Glutamatergic neuron (in vitro differentiated cells): ENCODE results near the gene NMT2. TPM values are rescaled to one million over a fixed set of nuclear protein-coding genes. Genes with fewer than 3 reads are reported as not detected.

ENCODE experiments used
- DNase-seq: peaks from one replicate; pipeline ENCODE4 v3.0.0; 2022
- H3K27ac Mint-ChIP-seq: one replicate; pipeline ENCODE4 v1.8.0; 2020; ENCODE audit warnings: mild to moderate bottlenecking, mixed read lengths, inconsistent platforms; ENCODE audit not compliant: unreplicated experiment
- H3K27me3 Mint-ChIP-seq: one replicate; pipeline ENCODE4 v1.8.0; 2020; ENCODE audit warnings: mild to moderate bottlenecking, moderate library complexity, mixed read lengths, inconsistent platforms; ENCODE audit not compliant: unreplicated experiment
- H3K36me3 Mint-ChIP-seq: one replicate; pipeline ENCODE4 v1.8.0; 2020; ENCODE audit warnings: mild to moderate bottlenecking, mixed read lengths, inconsistent platforms; ENCODE audit not compliant: unreplicated experiment
- H3K4me1 Mint-ChIP-seq: one replicate; pipeline ENCODE4 v1.8.0; 2020; ENCODE audit warnings: mild to moderate bottlenecking, low read depth, mixed read lengths, inconsistent platforms; ENCODE audit not compliant: unreplicated experiment
- H3K4me3 Mint-ChIP-seq: one replicate; pipeline ENCODE4 v1.8.0; 2020; ENCODE audit warnings: mild to moderate bottlenecking, mixed read lengths, inconsistent platforms; ENCODE audit not compliant: unreplicated experiment
- H3K9me3 Mint-ChIP-seq: one replicate; pipeline ENCODE4 v1.8.0; 2020; ENCODE audit warnings: mild to moderate bottlenecking, moderate library complexity, mixed read lengths, inconsistent platforms; ENCODE audit not compliant: unreplicated experiment
- CTCF ChIP-seq: fragments of 200-600 bp; sonication (generic); IDR thresholded peaks from one replicate; pipeline ENCODE4 v1.5.0; 2021; ENCODE audit not compliant: partially characterized antibody, unreplicated experiment
- total RNA-seq: library from RNA; stranded (reverse); fragmentation: NEBNext Ultra II Directional; extraction: Animal tissue kit (Norgen Biotek cat#: 25700); gene quantifications from one replicate; pipeline ENCODE4 v1.2.1, GENCODE V29; 2021; ENCODE audit not compliant: unreplicated experiment

NMT2 gene
- total RNA-seq, 1 donor from 2014 or later, result 33.4 TPM

GRCh38 chr10:15113766-15114165 lies 54.7 kb downstream of the NMT2 start:
- Mint-ChIP-seq H3K4me3 (no peak overlapping the region), H3K9me3 (no peaks in the 10 kb centered on the region), H3K27ac (no peak overlapping the region), H3K27me3 (no peaks in the 10 kb centered on the region), H3K4me1 (no peaks in the 10 kb centered on the region), H3K36me3 (no peaks in the 10 kb centered on the region)
- TF ChIP-seq CTCF, result no peak
- DNase-seq, result no peak

- H3K4me3 Mint-ChIP-seq, result no peak overlapping the region
- no peak for TF ChIP-seq CTCF
- no peaks in the 10 kb centered on the region for H3K4me1 Mint-ChIP-seq
- no peaks in the 10 kb centered on the region for H3K9me3 Mint-ChIP-seq
- no peaks in the 10 kb centered on the region for H3K27me3 Mint-ChIP-seq
- no peaks in the 10 kb centered on the region for H3K36me3 Mint-ChIP-seq
- DNase-seq, result no peak
- H3K27ac Mint-ChIP-seq, result no peak overlapping the region
Measured at GRCh38 chr10:15112657-15113056, 55.8 kb downstream of the NMT2 start.

- Mint-ChIP-seq H3K27me3 (no peaks in the 10 kb centered on the region), H3K36me3 (no peaks in the 10 kb centered on the region), H3K27ac (no peak overlapping the region), H3K4me1 (peaks cover 2% of the 10 kb centered on the region), H3K9me3 (peaks cover 4% of the 10 kb centered on the region), H3K4me3 (no peak overlapping the region)
- peak; percentile 87 for DNase-seq
- peak; percentile 89 for TF ChIP-seq CTCF
Measured at GRCh38 chr10:15106352-15107013, 62.0 kb downstream of the NMT2 start.

GRCh38 chr10:15103513-15103912 lies 65.0 kb downstream of the NMT2 start:
- Mint-ChIP-seq H3K27me3 (no peaks in the 10 kb centered on the region), H3K27ac (peak overlapping the region; percentile 75), H3K36me3 (no peaks in the 10 kb centered on the region), H3K4me1 (peaks cover 5% of the 10 kb centered on the region), H3K4me3 (no peak overlapping the region), H3K9me3 (peaks cover 4% of the 10 kb centered on the region)
- no peak for TF ChIP-seq CTCF
- DNase-seq, result no peak

GRCh38 chr10:15099886-15100285 lies 68.6 kb downstream of the NMT2 start:
- Mint-ChIP-seq H3K36me3 (no peaks in the 10 kb centered on the region), H3K27ac (no peak overlapping the region), H3K4me1 (peaks cover 5% of the 10 kb centered on the region), H3K27me3 (peaks cover 2% of the 10 kb centered on the region), H3K9me3 (peaks cover 15% of the 10 kb centered on the region), H3K4me3 (no peak overlapping the region)
- no peak for DNase-seq
- TF ChIP-seq CTCF, result no peak
